GM12878 (cell line): ENCODE measurements around the gene PPP4C. TPM values are rescaled to one million over a fixed set of nuclear protein-coding genes. Genes with fewer than 3 reads are reported as not detected.

Source experiments
- ATAC-seq: fragments of 200-7000 bp; cut with Tn5 transposase; 3 replicates; pipeline ENCODE4 v1.9.1; 2020; ENCODE audit warnings: mild to moderate bottlenecking, moderate library complexity
- BruUV-seq: library from RNA; stranded (reverse); fragments of 400-500 nt; replicated peaks from 2 replicates; lab custom pipeline; 2021; lab: Mats Ljungman, UMichigan
- CTCF ChIA-PET: fragments of 300-600 bp; sonication (Branson Sonifier 250); formaldehyde crosslinking; extraction: SDS; loops from one replicate; lab custom pipeline; 2021; ENCODE audit warnings: inconsistent platforms; lab: Yijun Ruan, JAX
- POLR2A ChIA-PET: fragments of 350-600 bp; formaldehyde crosslinking; extraction: SDS; loops from one replicate; lab custom pipeline; 2021; ENCODE audit warnings: inconsistent platforms; lab: Charles Lee
- RAD21 ChIA-PET: fragments of 300-600 bp; sonication (Branson Sonifier 250); formaldehyde crosslinking; loops from one replicate; lab custom pipeline; 2023; ENCODE audit warnings: antibody characterized with exemption; ENCODE audit not compliant: unreplicated experiment; lab: Charles Lee
- SMC1A ChIA-PET: fragments of 300-600 bp; sonication (Branson Sonifier 250); formaldehyde crosslinking; loops from one replicate; lab custom pipeline; 2023; ENCODE audit not compliant: unreplicated experiment, uncharacterized antibody; lab: Charles Lee
- DNase-seq: peaks from one replicate; pipeline ENCODE4 v3.0.0-alpha.2; 2011; ENCODE audit warnings: low read depth, low spot score
- FAIRE-seq: peaks from 3 replicates; lab custom pipeline; 2011; peaks lifted over from hg19 to GRCh38; lab: Jason Lieb, UNC
- H2AFZ ChIP-seq: 2 replicates; pipeline ENCODE4 v1.6.0; 2011; ENCODE audit warnings: low read depth, low read length, control low read depth; ENCODE audit not compliant: control insufficient read depth
- H3K27ac ChIP-seq: 2 replicates; pipeline ENCODE4 v1.5.1; 2011; ENCODE audit warnings: control low read depth; ENCODE audit not compliant: control insufficient read depth, insufficient read depth
- H3K27me3 ChIP-seq, 2 experiments: replicated peaks in 1 of 2; 2 replicates each; pipeline versions ENCODE4 v1.6.0 to v1.6.1; 2011; ENCODE audit warnings: low read length in 1 of 2; ENCODE audit not compliant: control insufficient read depth in 2 of 2, insufficient read depth in 2 of 2
- H3K36me3 ChIP-seq, 2 experiments: 2 replicates each; pipeline ENCODE4 v1.5.1; 2011; ENCODE audit warnings: low read length in 1 of 2; ENCODE audit not compliant: control insufficient read depth in 2 of 2, insufficient read depth in 2 of 2
- H3K4me1 ChIP-seq: 2 replicates; pipeline ENCODE4 v1.6.1; 2011; ENCODE audit warnings: mild to moderate bottlenecking, low read length, moderate library complexity, mixed read lengths; ENCODE audit not compliant: control insufficient read depth, insufficient read depth
- H3K4me2 ChIP-seq: 2 replicates; pipeline ENCODE4 v1.6.0; 2011; ENCODE audit warnings: control low read depth; ENCODE audit not compliant: control insufficient read depth, insufficient read depth
- H3K4me3 ChIP-seq: fragments of 200-600 bp; sonication (generic); 2 replicates; pipeline ENCODE4 v1.5.1; 2016
- H3K79me2 ChIP-seq: 2 replicates; pipeline ENCODE4 v1.6.0; 2011; ENCODE audit warnings: low read length; ENCODE audit not compliant: control insufficient read depth, insufficient read depth
- H3K9ac ChIP-seq: 2 replicates; pipeline ENCODE4 v1.8.0; 2011; ENCODE audit warnings: low read length, control low read depth, mixed read lengths; ENCODE audit not compliant: control insufficient read depth, insufficient read depth
- H3K9me3 ChIP-seq: replicated peaks from 3 replicates; pipeline ENCODE4 v1.5.1; 2011; ENCODE audit warnings: mild to moderate bottlenecking, low read length; ENCODE audit not compliant: control insufficient read depth, insufficient read depth
- H4K20me1 ChIP-seq: 2 replicates; pipeline ENCODE4 v1.6.0; 2011; ENCODE audit not compliant: control insufficient read depth, insufficient read depth
- BACH1 ChIP-seq: fragments of 450-650 bp; IDR thresholded peaks from 2 replicates; pipeline ENCODE4 v1.6.1; 2017; ENCODE audit warnings: mild to moderate bottlenecking, borderline replicate concordance
- CBX3 ChIP-seq: fragments of 200-600 bp; sonication (generic); IDR thresholded peaks from 2 replicates; pipeline ENCODE4 v1.6.1; 2016; ENCODE audit warnings: low read depth, borderline replicate concordance
- EGR1 ChIP-seq, 2 experiments: IDR thresholded peaks; 1 replicate in 1 of 2; 2 replicates in 1 of 2; pipeline ENCODE4 v1.6.1; 2011 to 2012; ENCODE audit warnings: low read depth in 2 of 2, low read length in 2 of 2, borderline replicate concordance in 1 of 2, mild to moderate bottlenecking in 1 of 2, moderate library complexity in 1 of 2
- EP300 ChIP-seq, 2 experiments: fragments of 150-350 bp in 1 of 2; IDR thresholded peaks; 2 replicates each; pipeline ENCODE4 v1.6.1; 2011 to 2012; ENCODE audit warnings: low read depth in 2 of 2, low read length in 2 of 2, borderline replicate concordance in 1 of 2, improper control_type of control experiment in 1 of 2, inconsistent platforms in 1 of 2; ENCODE audit not compliant: control insufficient read depth in 1 of 2
- GABPA ChIP-seq: IDR thresholded peaks from 2 replicates; pipeline ENCODE4 v1.6.1; 2014; ENCODE audit warnings: antibody characterized with exemption, low read depth, mild to moderate bottlenecking, inconsistent platforms
- HDAC6 ChIP-seq: fragments of 200-600 bp; sonication (generic); IDR thresholded peaks from one replicate; pipeline ENCODE4 v1.8.0; 2017; ENCODE audit warnings: antibody characterized with exemption; ENCODE audit not compliant: unreplicated experiment
- KDM1A ChIP-seq: fragments of 200-600 bp; sonication (generic); IDR thresholded peaks from 2 replicates; pipeline ENCODE4 v1.6.1; 2016; ENCODE audit warnings: borderline replicate concordance
- POLR2A ChIP-seq: IDR thresholded peaks from 2 replicates; pipeline ENCODE4 v1.6.1; 2011; ENCODE audit warnings: low read depth, mild to moderate bottlenecking, low read length
- POLR2AphosphoS2 ChIP-seq: IDR thresholded peaks from 2 replicates; pipeline ENCODE4 v1.6.1; 2011; ENCODE audit warnings: low read depth, mild to moderate bottlenecking, low read length, improper control_type of control experiment, moderate library complexity
- ZNF24 ChIP-seq: fragments of 450-650 bp; IDR thresholded peaks from 2 replicates; pipeline ENCODE4 v1.6.1; 2017; ENCODE audit warnings: antibody characterized with exemption, mild to moderate bottlenecking
- WGBS: methylation state at CpG from one replicate; pipeline ENCODE4 v1.1.6; 2016; ENCODE audit warnings: low lambda C conversion rate; ENCODE audit not compliant: insufficient replicate concordance, insufficient coverage; ENCODE audit errors: missing lambda C conversion rate; 5-methylcytosine and 5-hydroxymethylcytosine counted together
- in situ Hi-C: fragments of 300-500 bp; cut with MboI; formaldehyde crosslinking; loops from 9 replicates; pipeline ENCODE4 v1.14.3; 2018; ENCODE audit warnings: mixed read lengths
- intact Hi-C: fragments of 100-400 bp; cut with micrococcal nuclease; formaldehyde crosslinking; loops from one replicate; pipeline ENCODE4 v1.14.2; 2022; ENCODE audit not compliant: unreplicated experiment
- polyA plus RNA-seq, 11 experiments: library from polyadenylated mRNA; depleted of rRNA in 4 of 11; unstranded in 6 of 11; stranded (reverse) in 5 of 11; fragments of >200 nt; fragmentation: Nextera tagmentation in 4 of 11; fragmentation: Illumina TruSeq in 1 of 11; extraction: Ambion mirVana in 4 of 11; extraction: Trizol in 1 of 11; gene quantifications; 1 replicate in 1 of 11; 2 replicates in 10 of 11; pipeline versions ENCODE4 v1.2.1 to v1.2.3, GENCODE V29; 2011 to 2016; ENCODE audit warnings: inconsistent platforms in 2 of 11, missing spikeins in 2 of 11, low read depth in 1 of 11
- total RNA-seq, 4 experiments: library from RNA; depleted of rRNA in 3 of 4; stranded (reverse); fragments of >200 nt in 3 of 4; fragmentation: Illumina TruSeq in 1 of 4; extraction: Trizol in 1 of 4; gene quantifications; 2 replicates each; pipeline versions ENCODE4 v1.2.1 to v1.2.3, GENCODE V29; 2013 to 2021

Gene PPP4C
- total and polyA plus RNA-seq, 10 of the 15 experiments (the other 5 are each of a cell fraction or from before 2014, with no cell fraction given) = 2.7 to 240 (median 124) TPM

- TF ChIP-seq GABPA = no peak
- no peak for TF ChIP-seq EP300 (IDR thresholded peaks at IDR 0.05; ENCODE audit: borderline replicate concordance in 1 of 2, control insufficient read depth in 1 of 2, low read depth in 2 of 2, low read length in 2 of 2)
- no peak for TF ChIP-seq CBX3
- TF ChIP-seq ZNF24 = no peak
- peak; percentile 18 for TF ChIP-seq HDAC6
- TF ChIP-seq KDM1A = no peak
- TF ChIP-seq EGR1 (IDR thresholded peaks at IDR 0.05; ENCODE audit: borderline replicate concordance in 1 of 2, low read depth in 2 of 2, low read length in 2 of 2) = 0 out of 3 replicates have a peak, but pooled peaks of 1 of the 2 experiments have one; percentile 28
Measured at GRCh38 chr16:30065943-30066760, 9.6 kb upstream of the PPP4C start (continued).

- ChIA-PET SMC1A (interaction anchor here (1.0 kb wide), 1 partner anchor 24 kb away, joined by 3 read pairs; no protein-coding TSS in a partner anchor), RAD21 (interaction anchor here (0.6 to 1.2 kb wide), 4 partner anchors 25 to 343 kb away, joined by 3 to 6 read pairs (median 3); partner anchors contain the start of genes CORO1A and TBX6), POLR2A (interaction anchor here (0.6 to 4.3 kb wide), 9 partner anchors 8 to 583 kb away, joined by 3 to 16 read pairs (median 4); partner anchors contain the start of gene PPP4C), CTCF (interaction anchor here (0.6 to 8.5 kb wide), 5 partner anchors 9 to 35 kb away, joined by 3 to 77 read pairs (median 9); partner anchors contain the start of genes PPP4C and TBX6)
- Histone ChIP-seq H4K20me1 (peaks cover 24% of the 10 kb centered on the region), H3K27ac (peak overlapping the region; percentile 94), H3K4me3 (peak overlapping the region; percentile 87), H3K27me3 (no peaks in the 10 kb centered on the region), H3K9me3 (no peaks in the 10 kb centered on the region), H3K36me3 (peaks cover 30 to 32% of the 10 kb centered on the region in 2 experiments), H3K9ac (peak overlapping the region; percentile 93), H2AFZ (no peak overlapping the region), H3K79me2 (peaks cover 68% of the 10 kb centered on the region), H3K4me2 (peak overlapping the region; percentile 95), H3K4me1 (peaks cover 30% of the 10 kb centered on the region)
- DNase-seq (no peak), ATAC-seq (no peak), FAIRE-seq (no peak)
- TSS peak; percentile 29 for BruUV-seq
- peak; percentile 47; the same call in 1 of the 2 replicates for TF ChIP-seq POLR2AphosphoS2
- TF ChIP-seq BACH1 = no peak
- TF ChIP-seq POLR2A = peak; percentile 57
- 76% methylated on average over 21 of the region's 21 CpGs for WGBS
- in situ Hi-C loops = no loop called here
- intact Hi-C loops = no loop called here
Measured at GRCh38 chr16:30066761-30067583, 8.8 kb upstream of the PPP4C start.
